Sigmoid colon (tissue), 7 donors: ENCODE data around the gene LAIR2. TPM values are rescaled to one million over a fixed set of nuclear protein-coding genes. Genes with fewer than 3 reads are reported as not detected.
"Not testable (repeated sequence)": the region's sequence is repeated elsewhere in the genome, so short reads cannot be mapped to it uniquely, and the experiment has no call there.

ENCODE experiments used
- DNase-seq: peaks from one replicate; pipeline ENCODE4 v3.0.0-alpha.2; 2019
- H3K27ac ChIP-seq, 4 donors: fragments of 200-600 bp; sonication (generic); one replicate each; pipeline ENCODE4 v1.5.1; 2016 to 2019; ENCODE audit warnings: mild to moderate bottlenecking in 1 of 4
- H3K27me3 ChIP-seq, 3 donors: fragments of 200-600 bp; sonication (generic); one replicate each; pipeline ENCODE4 v1.5.1; 2019; ENCODE audit warnings: mild to moderate bottlenecking in 1 of 3
- H3K36me3 ChIP-seq, 4 donors: fragments of 200-600 bp; sonication (generic); one replicate each; pipeline ENCODE4 v1.5.1; 2016 to 2019
- H3K4me1 ChIP-seq, 4 donors: fragments of 200-600 bp; sonication (generic); one replicate each; pipeline ENCODE4 v1.5.1; 2017 to 2019
- H3K4me3 ChIP-seq, 4 donors: fragments of 200-600 bp; sonication (generic); one replicate each; pipeline ENCODE4 v1.5.1; 2017 to 2019; ENCODE audit warnings: mild to moderate bottlenecking in 2 of 4, moderate library complexity in 1 of 4
- H3K9me3 ChIP-seq, 4 donors: fragments of 200-600 bp in 3 of 4; sonication (generic) in 3 of 4; one replicate each; pipeline versions ENCODE4 v1.5.1 to v1.6.1; 2013 to 2019
- CTCF ChIP-seq, 4 experiments: fragments of 450-650 bp in 3 of 4; fragments of 200-600 bp in 1 of 4; IDR thresholded peaks; one replicate each; pipeline ENCODE4 v1.5.1; 2016 to 2019; ENCODE audit warnings: antibody characterized with exemption in 4 of 4, mild to moderate bottlenecking in 3 of 4, moderate library complexity in 2 of 4
- EP300 ChIP-seq, 4 donors: sonication (generic); formaldehyde crosslinking; IDR thresholded peaks; one replicate each; pipeline ENCODE4 v1.6.1; 2017; ENCODE audit warnings: antibody characterized with exemption in 4 of 4
- POLR2A ChIP-seq, 2 donors: fragments of 450-650 bp; IDR thresholded peaks; one replicate each; pipeline ENCODE4 v1.6.1; 2016; ENCODE audit warnings: antibody characterized with exemption in 2 of 2, mild to moderate bottlenecking in 2 of 2, moderate library complexity in 2 of 2
- POLR2AphosphoS5 ChIP-seq, 4 donors: sonication (generic); formaldehyde crosslinking; IDR thresholded peaks; one replicate each; pipeline ENCODE4 v1.6.1; 2017; ENCODE audit warnings: antibody characterized with exemption in 4 of 4
- WGBS, 2 donors: extraction: QIAGEN DNeasy Blood & Tissue Kit; methylation state at CpG; one replicate each; pipeline ENCODE4 v1.1.7; 2013; 5-methylcytosine and 5-hydroxymethylcytosine counted together
- intact Hi-C: fragments of 100-400 bp; cut with DNase I; formaldehyde crosslinking; loops from one replicate; pipeline ENCODE4 v1.15.1; 2023
- polyA plus RNA-seq, 3 donors: library from polyadenylated mRNA; stranded (reverse); fragments of 200-250 nt; gene quantifications; one replicate each; pipeline ENCODE4 v1.2.3, GENCODE V29; 2013
- total RNA-seq, 4 donors: library from RNA; depleted of rRNA; stranded (reverse); fragments of >200 nt; gene quantifications; one replicate each; pipeline ENCODE4 v1.1.0, GENCODE V29; 2016
- donor health status: healthy with polysubstance abuse.
- donor health status: Bipolar disorder and iron deficiency.
- donor health status: healthy.

The LAIR2 gene
- total and polyA plus RNA-seq, 7 donors, result 1.9 TPM; not detected in 6

GRCh38 chr19:54507824-54508223, 5.2 kb downstream of the LAIR2 start:
- H3K4me3 ChIP-seq, result no peak overlapping the region
- 59 to 72% methylated on average over 12 of the region's 12 CpGs for WGBS, 2 donors
- no peaks in the 10 kb centered on the region for H3K36me3 ChIP-seq
- H3K9me3 ChIP-seq, result no peaks in the 10 kb centered on the region
- TF ChIP-seq POLR2A (IDR thresholded peaks at IDR 0.05) (no peak), EP300 (IDR thresholded peaks at IDR 0.05) (no peak), CTCF (IDR thresholded peaks at IDR 0.05) (no peak), POLR2AphosphoS5 (IDR thresholded peaks at IDR 0.05) (no peak)
- peaks cover 0 to 14% (median 0%) of the 10 kb centered on the region in 3 donors for H3K27me3 ChIP-seq
- H3K4me1 ChIP-seq, result no peaks in the 10 kb centered on the region
- DNase-seq, result no peak
- intact Hi-C loops, result no loop called here
- no peak overlapping the region for H3K27ac ChIP-seq

- H3K36me3 ChIP-seq, H3K4me1 ChIP-seq, DNase-seq, intact Hi-C loops, H3K27ac ChIP-seq, H3K9me3 ChIP-seq, H3K4me3 ChIP-seq: not testable (repeated sequence)
- peaks cover 0 to 12% (median 0%) of the 10 kb centered on the region in 3 donors for H3K27me3 ChIP-seq
- 45 to 54% methylated on average over 2 of the region's 3 CpGs for WGBS, 2 donors
Observed at GRCh38 chr19:54508487-54508886, 5.9 kb downstream of the LAIR2 start.

GRCh38 chr19:54509200-54509940, 6.7 kb downstream of the LAIR2 start:
- H3K27ac ChIP-seq, H3K4me3 ChIP-seq, DNase-seq, H3K36me3 ChIP-seq, H3K4me1 ChIP-seq, intact Hi-C loops, H3K9me3 ChIP-seq: not testable (repeated sequence)
- WGBS, 2 donors, result 53 to 64% methylated on average over 9 of the region's 21 CpGs
- H3K27me3 ChIP-seq, result peaks cover 0 to 12% (median 0%) of the 10 kb centered on the region in 3 donors

GRCh38 chr19:54515156-54515555, 12.5 kb downstream of the LAIR2 start:
- Histone ChIP-seq H3K36me3 (no peaks in the 10 kb centered on the region), H3K9me3 (no peaks in the 10 kb centered on the region), H3K27ac (no peak overlapping the region), H3K27me3 (peaks cover 0 to 11% (median 0%) of the 10 kb centered on the region in 3 donors), H3K4me3 (no peak overlapping the region), H3K4me1 (no peaks in the 10 kb centered on the region)
- DNase-seq, result no peak
- intact Hi-C loops, result no loop called here
- no peak for TF ChIP-seq CTCF (IDR thresholded peaks at IDR 0.05)
- TF ChIP-seq POLR2AphosphoS5 (IDR thresholded peaks at IDR 0.05), result no peak
- no peak for TF ChIP-seq EP300 (IDR thresholded peaks at IDR 0.05)
- TF ChIP-seq POLR2A (IDR thresholded peaks at IDR 0.05), result no peak
- WGBS, 2 donors, result 59 to 65% methylated on average over 3 of the region's 3 CpGs

GRCh38 chr19:54517483-54517882, 14.9 kb downstream of the LAIR2 start:
- H3K27ac ChIP-seq, result no peak overlapping the region
- peaks cover 0 to 14% (median 7%) of the 10 kb centered on the region in 3 donors for H3K27me3 ChIP-seq
- no peak for DNase-seq
- H3K9me3 ChIP-seq, result no peaks in the 10 kb centered on the region
- no peak for TF ChIP-seq POLR2A (IDR thresholded peaks at IDR 0.05)
- TF ChIP-seq CTCF (IDR thresholded peaks at IDR 0.05), result no peak
- TF ChIP-seq POLR2AphosphoS5 (IDR thresholded peaks at IDR 0.05), result no peak
- TF ChIP-seq EP300 (IDR thresholded peaks at IDR 0.05), result no peak
- H3K4me3 ChIP-seq, result no peak overlapping the region
- intact Hi-C loops, result no loop called here
- H3K4me1 ChIP-seq, result no peaks in the 10 kb centered on the region
- 0 to 1% methylated on average over 4 of the region's 4 CpGs for WGBS, 2 donors
- H3K36me3 ChIP-seq, result no peaks in the 10 kb centered on the region

GRCh38 chr19:54518844-54519243, 16.2 kb downstream of the LAIR2 start:
- H3K27ac ChIP-seq, result no peak overlapping the region
- H3K4me3 ChIP-seq, result no peak overlapping the region
- no peaks in the 10 kb centered on the region for H3K9me3 ChIP-seq
- 34 to 61% methylated on average over 5 of the region's 5 CpGs for WGBS, 2 donors
- intact Hi-C loops, result no loop called here
- no peak for TF ChIP-seq EP300 (IDR thresholded peaks at IDR 0.05)
- TF ChIP-seq CTCF (IDR thresholded peaks at IDR 0.05), result no peak
- no peak for TF ChIP-seq POLR2AphosphoS5 (IDR thresholded peaks at IDR 0.05)
- TF ChIP-seq POLR2A (IDR thresholded peaks at IDR 0.05), result no peak
- H3K36me3 ChIP-seq, result no peaks in the 10 kb centered on the region
- H3K4me1 ChIP-seq, result no peaks in the 10 kb centered on the region
- DNase-seq, result no peak
- H3K27me3 ChIP-seq, result peaks cover 0 to 14% (median 7%) of the 10 kb centered on the region in 3 donors
